Endothelial cell of umbilical vein (primary cell): ENCODE measurements around the gene RANBP3.

Experiments
- CTCF ChIP-seq, 2 donors: IDR thresholded peaks; 1 replicate in 1 of 2; 2 replicates in 1 of 2; pipeline ENCODE4 v1.5.1; 2011; ENCODE audit warnings: low read length in 2 of 2, mild to moderate bottlenecking in 2 of 2, moderate library complexity in 2 of 2, control low read depth in 1 of 2, inconsistent platforms in 1 of 2, low read depth in 1 of 2; ENCODE audit not compliant: insufficient read depth in 1 of 2; ENCODE audit errors: extremely low read depth in 1 of 2
- EZH2 ChIP-seq: IDR thresholded peaks from 2 replicates; pipeline ENCODE4 v1.6.1; 2012; ENCODE audit warnings: borderline replicate concordance, low read depth, mild to moderate bottlenecking, moderate library complexity, low read length, inconsistent platforms; ENCODE audit not compliant: severe bottlenecking
- JUN ChIP-seq: IDR thresholded peaks from 2 replicates; pipeline ENCODE4 v1.6.1; 2011; ENCODE audit warnings: borderline replicate concordance, low read depth; ENCODE audit not compliant: insufficient read length, insufficient read depth
- MYC ChIP-seq: IDR thresholded peaks from one replicate; pipeline ENCODE4 v1.6.1; 2011; ENCODE audit warnings: mild to moderate bottlenecking, low read depth, low read length
- POLR2A ChIP-seq: IDR thresholded peaks from 2 replicates; pipeline ENCODE4 v1.6.1; 2012; ENCODE audit warnings: low read depth, mild to moderate bottlenecking, control low read depth, low read length
- POLR2AphosphoS5 ChIP-seq: IDR thresholded peaks from 2 replicates; pipeline ENCODE4 v1.6.1; 2012; ENCODE audit warnings: low read depth, mild to moderate bottlenecking, control low read depth, low read length, moderate library complexity; ENCODE audit not compliant: insufficient read depth

GRCh38 chr19:5966941-5967340, 11.0 kb downstream of the RANBP3 start:
- TF ChIP-seq MYC (no peak), CTCF (IDR thresholded peaks at IDR 0.05; ENCODE audit: extremely low read depth in 1 of 2, insufficient read depth in 1 of 2, low read depth in 1 of 2, low read length in 2 of 2) (no peak), EZH2 (no peak), JUN (no peak), POLR2AphosphoS5 (no peak), POLR2A (no peak)
